Stimulated activated CD8-positive, alpha-beta memory T cell treated with anti-CD3 and anti-CD28 coated beads, Interleukin-12 subunit alpha, Interleukin-12 subunit beta, amount 100 ng/mL, for 24 hours (primary cell): ENCODE results near the gene ZSCAN10.

Experiments
- DNase-seq: peaks from one replicate; pipeline ENCODE4 v3.0.0-alpha.2; 2020; ENCODE audit errors: extremely low read depth

Gene ZSCAN10

DNA sequence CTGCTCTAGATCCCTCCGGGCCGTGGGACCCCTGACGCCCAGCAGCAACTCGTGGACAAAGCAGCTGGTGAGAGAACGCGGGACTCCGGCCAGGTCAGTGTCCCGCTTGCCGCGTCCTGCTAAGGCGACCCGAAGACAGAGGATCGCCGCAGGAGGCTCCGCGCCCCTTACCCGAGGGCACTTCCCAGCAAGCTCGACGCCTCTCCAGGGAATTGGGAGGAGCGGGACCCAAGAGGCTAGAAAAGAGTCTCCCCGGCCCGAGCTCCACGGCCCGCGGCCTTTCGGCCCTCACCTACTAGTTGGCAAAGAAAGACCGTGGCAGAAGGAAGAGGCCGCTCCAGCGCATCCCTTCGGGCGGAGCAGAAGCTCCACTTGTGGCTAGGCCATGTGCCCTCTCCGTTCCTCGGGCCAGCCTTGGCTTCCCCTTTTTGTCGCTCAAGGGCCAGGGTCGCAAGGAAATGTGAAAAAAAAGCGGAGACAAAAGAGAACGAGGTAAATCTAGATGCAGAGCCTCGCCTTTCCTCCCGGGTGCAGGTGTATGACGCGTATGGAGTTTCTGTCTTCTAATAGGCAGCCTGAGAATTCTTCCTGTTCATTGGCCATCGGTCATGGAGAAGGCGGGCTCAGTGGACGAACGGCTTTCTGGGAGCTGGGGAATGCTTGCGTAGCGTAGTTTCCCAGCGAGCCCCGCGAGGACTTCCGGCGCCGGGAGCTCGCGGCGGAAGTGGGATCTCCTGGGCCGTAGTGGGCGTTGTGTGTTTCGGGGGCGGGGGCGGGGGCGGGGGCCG lies 35.4 kb upstream of the ZSCAN10 start, which contains the start of gene ZNF213:
Gene ZNF213, plus strand, starts transcription at position 692 of the 788 bp plus-strand sequence. CDS start 2,252 bp downstream, outside the sequence.
- DNase-seq: peak; percentile 77

- no peak for DNase-seq
These were observed 34.8 kb upstream of the ZSCAN10 start for GRCh38 chr16:3133844-3134243.

GRCh38 chr16:3131755-3132377 lies 32.8 kb upstream of the ZSCAN10 start:
- no peak for DNase-seq

DNA sequence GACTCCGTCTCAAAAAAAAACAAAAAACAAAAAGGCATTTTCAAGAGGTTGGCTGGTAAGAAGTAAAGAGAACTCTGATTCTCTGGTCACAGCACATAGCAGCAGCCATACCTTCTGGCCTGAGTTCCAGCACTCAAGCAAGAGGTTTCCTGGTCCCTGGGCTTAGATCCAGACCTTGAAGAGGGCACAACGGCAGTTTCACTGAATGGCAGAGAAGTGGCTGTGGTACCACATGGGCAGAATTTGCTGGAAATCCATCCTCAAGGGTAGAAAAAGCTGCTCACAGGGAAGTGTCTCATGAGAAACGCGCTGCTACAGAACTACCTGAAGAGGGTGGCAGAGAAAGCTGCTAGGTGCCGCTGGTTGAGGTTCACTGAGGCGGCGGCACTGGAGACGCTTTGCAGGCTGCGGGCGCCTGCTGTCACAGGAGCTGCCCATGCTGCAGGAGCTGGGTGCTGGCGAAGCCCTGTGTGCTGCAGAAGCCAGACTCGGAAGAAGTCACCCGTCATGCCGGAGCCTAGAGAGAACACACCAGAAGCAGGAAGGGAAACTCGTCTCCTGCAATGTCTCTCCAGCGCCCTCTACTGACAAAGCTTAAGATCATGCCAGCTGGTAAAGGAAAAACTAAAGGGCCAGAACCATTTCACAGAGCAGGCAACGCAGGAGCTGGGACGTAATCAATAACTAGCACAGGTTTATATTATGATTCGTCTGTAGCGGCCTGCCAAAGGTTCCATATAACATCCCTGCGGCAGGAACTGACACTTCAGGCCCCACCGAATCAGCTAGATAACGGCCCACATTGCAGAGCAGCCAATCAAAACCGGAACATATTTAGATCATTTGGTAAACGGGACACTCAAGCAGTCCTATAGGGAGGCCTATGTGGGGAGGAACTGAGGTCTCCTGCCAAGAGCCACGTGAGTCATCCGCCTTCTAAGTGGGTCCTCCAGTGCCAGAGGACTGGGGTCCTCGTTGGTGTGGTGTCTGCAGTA lies 30.3 kb upstream of the ZSCAN10 start:
- no peak for DNase-seq

DNA sequence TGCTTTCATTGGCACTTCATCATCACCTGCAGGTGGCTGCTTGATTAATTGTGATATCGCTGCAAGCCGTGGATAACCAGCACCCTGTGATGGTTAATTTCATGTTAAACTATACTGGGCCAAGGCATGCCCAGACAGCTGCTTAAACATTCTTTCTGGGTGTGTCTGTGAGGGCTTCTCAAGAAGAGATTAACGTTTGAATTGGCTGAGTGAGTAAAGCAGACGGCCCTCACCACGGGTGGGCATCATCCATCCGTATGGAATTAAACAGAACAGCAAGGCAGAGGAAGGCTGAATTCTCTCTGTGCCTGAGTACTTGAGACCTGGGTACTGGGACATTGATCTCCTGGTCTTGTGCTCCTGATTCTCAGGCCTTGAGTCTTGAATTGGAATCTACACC lies 28.7 kb upstream of the ZSCAN10 start:
- no peak for DNase-seq

DNA sequence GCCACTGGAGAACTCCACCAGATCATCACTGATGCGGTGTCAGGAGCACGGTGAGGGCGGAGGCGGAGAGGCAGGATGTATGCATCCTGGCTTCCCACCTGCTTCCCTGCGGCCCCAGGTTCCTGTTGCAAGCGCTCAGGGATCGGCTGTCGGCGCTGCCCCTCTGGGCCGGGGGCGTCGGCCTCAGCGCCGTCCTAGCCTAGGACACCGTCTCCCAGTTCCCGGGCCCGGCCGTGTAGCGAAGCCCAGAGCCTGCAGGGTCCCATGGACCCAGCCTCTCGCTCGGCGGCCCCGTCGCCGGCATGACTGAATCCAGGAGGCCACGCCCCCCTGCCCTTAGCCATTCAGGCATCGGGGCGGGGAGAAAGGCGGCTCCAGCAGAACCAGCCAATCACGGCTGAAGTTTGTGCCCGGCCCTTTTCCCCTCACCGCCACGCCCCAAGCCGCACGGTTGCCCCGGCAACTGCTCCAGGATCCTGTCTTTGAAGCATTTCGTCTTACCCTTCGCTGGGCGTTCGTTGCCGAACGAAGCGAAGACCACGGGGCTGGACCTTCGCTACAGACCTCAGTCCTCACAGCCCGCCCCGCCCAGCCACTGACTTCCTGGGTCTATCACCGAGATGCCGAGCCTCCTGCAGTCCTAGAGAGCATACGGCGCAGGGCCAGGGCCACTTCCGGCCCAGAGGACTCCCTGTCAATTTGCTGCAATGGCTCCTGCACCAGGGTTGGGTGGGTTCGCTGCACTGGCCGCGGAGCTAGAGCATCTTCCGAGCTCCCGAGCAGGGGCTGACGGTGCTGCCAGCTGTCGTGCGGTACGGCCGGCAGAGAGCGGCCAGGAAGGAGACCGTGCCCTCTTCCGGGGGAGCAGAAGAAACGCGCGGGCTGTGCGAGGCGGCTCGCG lies 25.1 kb upstream of the ZSCAN10 start:
- peak; percentile 89 for DNase-seq

GRCh38 chr16:3122926-3123570 lies 24.0 kb upstream of the ZSCAN10 start:
- no peak for DNase-seq

- DNase-seq: no peak
These were observed 22.9 kb upstream of the ZSCAN10 start for GRCh38 chr16:3121851-3122467.

GRCh38 chr16:3120435-3120834 lies 21.3 kb upstream of the ZSCAN10 start:
- DNase-seq: no peak

DNA sequence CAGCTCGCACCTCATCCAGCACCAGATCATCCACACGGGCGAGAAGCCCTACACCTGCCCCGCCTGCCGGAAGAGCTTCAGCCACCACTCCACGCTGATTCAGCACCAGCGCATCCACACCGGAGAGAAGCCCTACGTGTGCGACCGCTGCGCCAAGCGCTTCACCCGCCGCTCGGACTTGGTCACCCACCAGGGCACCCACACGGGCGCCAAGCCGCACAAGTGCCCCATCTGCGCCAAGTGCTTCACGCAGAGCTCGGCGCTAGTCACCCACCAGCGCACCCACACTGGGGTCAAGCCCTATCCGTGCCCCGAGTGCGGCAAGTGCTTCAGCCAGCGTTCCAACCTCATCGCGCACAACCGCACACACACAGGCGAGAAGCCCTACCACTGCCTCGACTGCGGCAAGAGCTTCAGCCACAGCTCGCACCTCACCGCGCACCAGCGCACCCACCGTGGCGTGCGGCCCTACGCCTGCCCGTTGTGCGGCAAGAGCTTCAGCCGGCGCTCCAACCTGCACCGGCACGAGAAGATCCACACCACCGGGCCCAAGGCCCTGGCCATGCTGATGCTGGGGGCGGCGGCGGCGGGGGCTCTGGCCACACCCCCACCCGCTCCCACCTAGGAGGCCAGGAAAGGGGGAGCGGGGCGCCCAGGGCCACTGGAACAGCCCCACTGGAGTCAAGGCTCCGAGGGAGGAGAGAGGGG lies 20.8 kb upstream of the ZSCAN10 start:
- no peak for DNase-seq

DNA sequence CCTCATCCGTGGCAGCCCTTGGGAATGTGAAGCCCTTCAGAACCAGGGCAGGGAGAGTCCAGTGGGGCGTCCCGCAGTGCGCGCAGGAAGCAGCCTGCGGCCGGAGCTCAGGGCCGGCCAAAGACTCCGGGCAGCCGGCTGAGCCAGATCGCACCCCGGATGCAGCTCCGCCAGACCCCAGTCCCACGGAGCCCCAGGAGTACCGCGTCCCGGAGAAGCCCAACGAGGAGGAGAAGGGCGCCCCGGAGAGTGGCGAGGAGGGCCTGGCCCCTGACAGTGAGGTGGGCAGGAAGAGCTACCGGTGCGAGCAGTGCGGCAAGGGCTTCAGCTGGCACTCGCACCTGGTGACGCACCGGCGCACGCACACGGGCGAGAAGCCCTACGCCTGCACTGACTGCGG lies 20.2 kb upstream of the ZSCAN10 start:
- DNase-seq: no peak

- DNase-seq: no peak
These were observed 19.8 kb upstream of the ZSCAN10 start for GRCh38 chr16:3118846-3119245.

- DNase-seq: no peak
These were observed 19.2 kb upstream of the ZSCAN10 start for GRCh38 chr16:3118204-3118790.

DNA sequence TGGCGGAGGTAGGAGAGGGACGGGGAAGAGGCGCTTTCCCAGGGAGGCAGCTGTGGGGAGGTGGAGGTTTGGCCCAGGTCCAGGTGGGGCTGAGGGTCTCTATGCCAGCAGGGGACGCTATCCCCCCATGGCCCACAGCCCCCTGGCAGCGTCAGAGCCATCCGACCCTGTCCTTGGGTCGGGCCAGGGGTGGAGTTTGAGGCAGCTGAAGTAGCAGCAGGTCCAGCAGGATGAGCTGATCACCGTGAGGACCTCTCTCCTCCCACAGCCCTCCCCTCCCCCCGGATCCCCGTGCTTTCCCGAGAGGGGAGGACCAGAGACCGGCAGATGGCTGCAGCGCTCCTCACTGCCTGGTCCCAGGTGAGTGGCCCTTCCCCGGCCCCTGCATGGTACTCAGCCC lies 16.5 kb upstream of the ZSCAN10 start:
- no peak for DNase-seq

DNA sequence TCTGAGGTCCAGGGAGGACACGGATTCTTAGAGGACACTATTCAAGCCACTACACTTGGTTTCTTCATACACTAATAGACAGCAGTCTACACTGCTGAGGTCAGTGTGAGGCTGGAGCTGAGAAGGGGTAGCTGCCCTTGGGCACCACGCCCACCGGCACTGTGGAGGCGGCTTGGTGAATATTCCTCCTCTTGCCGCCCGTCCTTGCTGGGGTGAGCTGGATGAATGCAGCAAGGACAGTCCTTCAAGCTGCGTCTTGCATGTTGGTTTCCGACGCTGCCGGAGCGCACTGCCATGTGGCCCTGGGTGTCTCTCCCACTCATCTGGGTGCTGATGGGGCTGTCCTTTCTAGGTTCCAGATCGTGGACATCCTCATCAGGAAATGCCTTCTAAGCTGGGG lies 15.9 kb upstream of the ZSCAN10 start:
- no peak for DNase-seq

DNA sequence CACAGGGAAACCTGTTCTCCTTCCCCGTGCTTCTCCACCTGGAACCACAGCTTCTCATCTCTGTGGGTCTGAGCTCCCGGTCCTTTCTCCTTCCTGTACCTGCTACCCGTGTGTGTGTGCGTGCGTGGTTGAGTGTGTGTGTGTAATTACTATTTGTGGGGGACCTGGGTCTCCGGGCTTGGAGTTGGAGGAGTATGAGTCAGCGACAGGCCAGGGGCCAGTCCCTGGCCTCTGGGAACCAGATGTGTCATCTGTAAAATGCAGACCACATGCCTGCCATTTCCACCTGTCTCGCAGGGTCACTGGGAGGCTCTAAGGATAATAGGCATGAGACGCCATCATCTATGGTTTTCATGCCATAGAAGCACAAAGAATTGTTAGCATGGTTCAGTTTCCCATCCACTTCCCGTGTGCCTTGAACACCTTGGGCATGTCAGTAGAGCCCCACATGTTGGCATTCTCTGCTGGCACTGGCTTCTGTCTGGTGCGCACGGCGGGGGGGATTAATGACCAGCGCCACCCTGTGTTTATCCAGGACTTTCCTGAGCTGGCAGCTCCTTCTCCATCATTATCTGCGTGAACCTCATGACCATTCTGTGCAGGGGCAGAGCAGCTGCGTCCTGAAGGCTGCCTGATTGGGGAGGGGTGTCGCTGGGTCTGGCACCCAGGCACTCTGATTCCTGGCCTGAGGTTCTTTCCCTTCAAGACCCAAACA lies 14.8 kb upstream of the ZSCAN10 start:
- DNase-seq: no peak

GRCh38 chr16:3112881-3113574 lies 13.9 kb upstream of the ZSCAN10 start:
- DNase-seq: no peak
